Caco-2 (cell line): ENCODE results near the gene OTUD4. TPM values are rescaled to one million over a fixed set of nuclear protein-coding genes. Genes with fewer than 3 reads are reported as not detected.
A peak's percentile ranks its signal among the peaks of the same experiment; 100 is the strongest.

Source experiments
- BruUV-seq: library from RNA; stranded (reverse); fragments of 400-500 nt; replicated peaks from 2 replicates; lab custom pipeline; 2021; lab: Mats Ljungman, UMichigan
- CTCF ChIA-PET: fragments of 300-600 bp; sonication (Branson Sonifier 250); formaldehyde crosslinking; loops from one replicate; lab custom pipeline; 2022; ENCODE audit warnings: antibody characterized with exemption; lab: Charles Lee
- POLR2A ChIA-PET: fragments of 300-600 bp; sonication (Branson Sonifier 250); formaldehyde crosslinking; loops from one replicate; lab custom pipeline; 2022; ENCODE audit warnings: antibody characterized with exemption; lab: Charles Lee
- DNase-seq, 2 experiments: peaks; one replicate each; pipeline versions ENCODE4 v3.0.0 to v3.0.0-alpha.2; 2020 to 2022
- H3K27me3 ChIP-seq: replicated peaks from 2 replicates; pipeline ENCODE4 v1.6.0; 2011; ENCODE audit warnings: low read length; ENCODE audit not compliant: control insufficient read depth, insufficient read depth
- H3K36me3 ChIP-seq: 2 replicates; pipeline ENCODE4 v1.5.1; 2011; ENCODE audit warnings: low read length; ENCODE audit not compliant: control insufficient read depth, insufficient read depth
- H3K4me1 ChIP-seq: fragments of 250-450 bp; sonication (Bioruptor Pico); 2 replicates; pipeline ENCODE4 v1.5.1; 2020; ENCODE audit warnings: mild to moderate bottlenecking
- H3K4me3 ChIP-seq: 2 replicates; pipeline ENCODE4 v1.5.1; 2011; ENCODE audit warnings: low read depth, mild to moderate bottlenecking, control low read depth, low read length
- H3K9me3 ChIP-seq: fragments of 250-450 bp; sonication (Bioruptor Pico); 2 replicates; pipeline ENCODE4 v1.5.1; 2020; ENCODE audit warnings: mild to moderate bottlenecking, moderate library complexity
- H3K27ac Mint-ChIP-seq: one replicate; pipeline ENCODE4 v1.8.0; 2022; ENCODE audit warnings: mixed read lengths; ENCODE audit not compliant: unreplicated experiment
- H3K27me3 Mint-ChIP-seq: one replicate; pipeline ENCODE4 v1.8.0; 2022; ENCODE audit warnings: mixed read lengths; ENCODE audit not compliant: insufficient read depth, unreplicated experiment
- H3K36me3 Mint-ChIP-seq: one replicate; pipeline ENCODE4 v1.8.0; 2022; ENCODE audit warnings: mild to moderate bottlenecking, mixed read lengths; ENCODE audit not compliant: insufficient read depth, unreplicated experiment
- H3K4me1 Mint-ChIP-seq: one replicate; pipeline ENCODE4 v1.8.0; 2022; ENCODE audit warnings: low read depth, mixed read lengths; ENCODE audit not compliant: unreplicated experiment
- H3K4me3 Mint-ChIP-seq: one replicate; pipeline ENCODE4 v1.8.0; 2022; ENCODE audit warnings: mild to moderate bottlenecking, moderate library complexity, mixed read lengths; ENCODE audit not compliant: unreplicated experiment
- H3K9me3 Mint-ChIP-seq: one replicate; pipeline ENCODE4 v1.8.0; 2022; ENCODE audit warnings: mixed read lengths; ENCODE audit not compliant: unreplicated experiment
- intact Hi-C: fragments of 100-400 bp; cut with micrococcal nuclease; formaldehyde crosslinking; loops from one replicate; pipeline ENCODE4 v1.10.0; 2022; ENCODE audit not compliant: unreplicated experiment
- total RNA-seq: library from RNA; stranded (reverse); gene quantifications from 2 replicates; pipeline ENCODE4 v1.2.3, GENCODE V29; 2022
- TF ChIP-seq, protein P1 (sequence below), 2 experiments: fragments of 200-600 bp in 1 of 2; IDR thresholded peaks; 1 replicate in 1 of 2; 2 replicates in 1 of 2; pipeline versions ENCODE4 v1.5.1 to v1.8.0; 2011 to 2022; ENCODE audit warnings: antibody characterized with exemption in 1 of 2, control low read depth in 1 of 2, inconsistent platforms in 1 of 2, low read depth in 1 of 2, low read length in 1 of 2, mild to moderate bottlenecking in 1 of 2, moderate library complexity in 1 of 2; ENCODE audit not compliant: insufficient read depth in 1 of 2, severe bottlenecking in 1 of 2, unreplicated experiment in 1 of 2

OTUD4 gene
- total RNA-seq, 1 experiment from 2014 or later: 34.5 TPM

DNA sequence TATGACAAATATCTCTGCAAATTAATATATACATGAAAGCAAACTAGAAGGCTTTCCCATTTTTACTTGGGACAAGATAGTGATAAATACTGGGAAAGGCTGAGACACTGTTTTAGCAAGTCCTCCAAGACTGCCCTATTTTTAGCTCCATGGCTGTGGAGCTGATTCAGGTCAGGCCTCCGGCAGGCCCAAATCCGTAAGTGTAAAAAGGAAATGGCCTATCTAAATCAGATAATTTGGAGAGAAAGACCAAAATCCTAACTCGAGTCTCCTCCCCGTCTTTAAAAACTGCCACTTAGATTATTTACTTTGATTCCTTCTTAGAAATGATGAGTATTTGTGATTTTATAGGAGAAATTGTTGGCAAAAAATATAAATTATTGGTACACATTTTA is 2.9 kb downstream of the OTUD4 start:
- POLR2A ChIA-PET: no interaction called here
- intact Hi-C loops: no loop called here
- no TSS peak for BruUV-seq

DNA sequence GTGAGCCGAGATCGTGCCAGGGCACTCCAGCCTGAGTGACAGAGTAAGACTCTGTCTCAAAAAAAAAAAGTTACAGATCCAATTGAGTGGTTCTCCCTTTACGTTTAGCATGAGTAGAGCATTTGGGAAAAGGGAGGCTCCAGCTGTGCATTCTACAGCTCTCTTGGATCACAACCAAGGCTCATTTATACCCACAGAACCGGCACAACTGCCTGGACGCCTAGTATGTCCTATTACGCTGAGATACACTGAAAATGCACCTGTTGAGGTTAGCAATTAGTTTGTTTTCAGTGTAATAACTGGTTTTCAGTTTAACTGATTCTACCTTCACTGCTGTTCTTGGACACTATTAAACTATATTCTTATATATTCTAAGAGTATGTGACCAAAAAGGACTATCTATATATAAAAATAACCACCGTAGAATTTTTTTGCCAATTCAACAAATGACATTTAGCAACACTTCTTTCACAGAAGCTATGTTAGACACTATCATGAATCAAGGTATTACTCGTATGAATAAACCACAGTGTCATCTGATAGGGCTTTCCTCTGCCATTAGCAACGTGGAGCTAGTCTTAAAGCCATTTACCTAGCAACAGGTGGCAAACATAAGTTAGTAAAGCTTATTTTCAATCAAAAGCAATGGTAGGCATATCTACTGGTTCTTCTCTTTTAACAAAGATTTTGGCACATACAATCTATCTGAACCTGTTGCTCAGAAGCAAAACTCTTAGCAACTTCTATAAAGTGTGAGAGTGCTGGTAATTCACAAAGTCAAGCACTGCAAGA is 3.6 kb downstream of the OTUD4 start:
- Histone ChIP-seq H3K4me1 (peaks cover 9% of the 10 kb centered on the region; the same call in 1 of the 2 replicates), H3K36me3 (no peaks in the 10 kb centered on the region), H3K27me3 (no peaks in the 10 kb centered on the region), H3K4me3 (no peak overlapping the region), H3K9me3 (no peaks in the 10 kb centered on the region)
- Mint-ChIP-seq H3K4me1 (peaks cover 10% of the 10 kb centered on the region), H3K27me3 (no peaks in the 10 kb centered on the region), H3K27ac (no peak overlapping the region), H3K9me3 (no peaks in the 10 kb centered on the region), H3K4me3 (no peak overlapping the region), H3K36me3 (peaks cover 22% of the 10 kb centered on the region)
- ChIA-PET CTCF (no interaction called here), POLR2A (no interaction called here)
- TF ChIP-seq, protein P1, sequence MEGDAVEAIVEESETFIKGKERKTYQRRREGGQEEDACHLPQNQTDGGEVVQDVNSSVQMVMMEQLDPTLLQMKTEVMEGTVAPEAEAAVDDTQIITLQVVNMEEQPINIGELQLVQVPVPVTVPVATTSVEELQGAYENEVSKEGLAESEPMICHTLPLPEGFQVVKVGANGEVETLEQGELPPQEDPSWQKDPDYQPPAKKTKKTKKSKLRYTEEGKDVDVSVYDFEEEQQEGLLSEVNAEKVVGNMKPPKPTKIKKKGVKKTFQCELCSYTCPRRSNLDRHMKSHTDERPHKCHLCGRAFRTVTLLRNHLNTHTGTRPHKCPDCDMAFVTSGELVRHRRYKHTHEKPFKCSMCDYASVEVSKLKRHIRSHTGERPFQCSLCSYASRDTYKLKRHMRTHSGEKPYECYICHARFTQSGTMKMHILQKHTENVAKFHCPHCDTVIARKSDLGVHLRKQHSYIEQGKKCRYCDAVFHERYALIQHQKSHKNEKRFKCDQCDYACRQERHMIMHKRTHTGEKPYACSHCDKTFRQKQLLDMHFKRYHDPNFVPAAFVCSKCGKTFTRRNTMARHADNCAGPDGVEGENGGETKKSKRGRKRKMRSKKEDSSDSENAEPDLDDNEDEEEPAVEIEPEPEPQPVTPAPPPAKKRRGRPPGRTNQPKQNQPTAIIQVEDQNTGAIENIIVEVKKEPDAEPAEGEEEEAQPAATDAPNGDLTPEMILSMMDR (IDR thresholded peaks at IDR 0.05; ENCODE audit: insufficient read depth in 1 of 2, low read depth in 1 of 2, low read length in 1 of 2, severe bottlenecking in 1 of 2, unreplicated experiment in 1 of 2): no peak
- no peak for DNase-seq
- intact Hi-C loops: no loop called here
- BruUV-seq: no TSS peak

More for the DNA sequence above, 2.9 kb downstream of the OTUD4 start:
- TF ChIP-seq, protein P1 (IDR thresholded peaks at IDR 0.05; ENCODE audit: insufficient read depth in 1 of 2, low read depth in 1 of 2, low read length in 1 of 2, severe bottlenecking in 1 of 2, unreplicated experiment in 1 of 2): no peak
- Histone ChIP-seq H3K4me1 (peaks cover 9% of the 10 kb centered on the region; the same call in 1 of the 2 replicates), H3K4me3 (peak overlapping the region; percentile 63; the same call in 1 of the 2 replicates), H3K36me3 (no peaks in the 10 kb centered on the region), H3K27me3 (no peaks in the 10 kb centered on the region), H3K9me3 (no peaks in the 10 kb centered on the region)
- Mint-ChIP-seq H3K36me3 (peaks cover 19% of the 10 kb centered on the region), H3K4me1 (peaks cover 10% of the 10 kb centered on the region), H3K27me3 (no peaks in the 10 kb centered on the region), H3K27ac (peak overlapping the region; percentile 84), H3K9me3 (no peaks in the 10 kb centered on the region), H3K4me3 (peak overlapping the region; percentile 89)
- no peak for DNase-seq
- CTCF ChIA-PET: no interaction called here

DNA sequence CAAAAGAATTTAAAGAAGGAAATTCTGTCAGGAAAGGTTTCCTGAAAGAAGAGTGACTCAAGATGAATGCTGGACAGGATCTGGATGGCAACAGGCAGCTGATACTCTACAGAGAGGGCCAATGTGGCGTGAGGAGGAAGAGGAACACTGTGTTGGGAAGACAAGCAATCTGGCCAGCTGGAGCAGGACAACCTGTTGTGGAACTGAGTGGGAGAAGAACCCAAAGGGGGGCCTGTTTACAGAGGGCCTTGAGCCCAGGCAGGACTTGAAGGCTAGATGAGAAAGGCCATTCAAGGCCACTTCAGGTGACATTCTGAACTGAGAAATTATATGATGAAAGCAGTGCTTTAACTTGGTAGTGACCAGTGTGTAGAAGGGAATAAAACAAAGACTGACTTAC is 8.5 kb downstream of the OTUD4 start:
- BruUV-seq: no TSS peak

More for the DNA sequence above, 8.5 kb downstream of the OTUD4 start:
- H3K4me3 ChIP-seq: no peak overlapping the region
- ChIA-PET POLR2A (no interaction called here), CTCF (no interaction called here)
- DNase-seq: no peak
- no peaks in the 10 kb centered on the region for H3K27me3 ChIP-seq
- H3K36me3 ChIP-seq: no peaks in the 10 kb centered on the region; the same call in 1 of the 2 replicates
- intact Hi-C loops: no loop called here
- Mint-ChIP-seq H3K27ac (no peak overlapping the region), H3K27me3 (no peaks in the 10 kb centered on the region), H3K36me3 (peaks cover 33% of the 10 kb centered on the region), H3K9me3 (no peaks in the 10 kb centered on the region), H3K4me3 (no peak overlapping the region), H3K4me1 (no peaks in the 10 kb centered on the region)
- 0 out of 2 replicates have a peak, but pooled peaks cover under 1% of the 10 kb centered on the region for H3K4me1 ChIP-seq
- TF ChIP-seq, protein P1 (IDR thresholded peaks at IDR 0.05; ENCODE audit: insufficient read depth in 1 of 2, low read depth in 1 of 2, low read length in 1 of 2, severe bottlenecking in 1 of 2, unreplicated experiment in 1 of 2): no peak
- no peaks in the 10 kb centered on the region for H3K9me3 ChIP-seq
